ENCODE results near the gene CRADD. TPM values are rescaled to one million over a fixed set of nuclear protein-coding genes. Genes with fewer than 3 reads are reported as not detected.
A peak's percentile ranks its signal among the peaks of the same experiment; 100 is the strongest.

CRADD gene
- total RNA-seq = 9.1 to 12.6 TPM (median 9.8 TPM) in 3 replicates
- long read RNA-seq, transcript CRADD-201 (3 exons, 1,169 nt) = major isoform, 7 of 7 reads
- long read RNA-seq, partial matches to known transcripts = 0 of 7 reads
- long read RNA-seq, other reads (novel, unspliced or antisense) = 0 of 7 reads

DNA sequence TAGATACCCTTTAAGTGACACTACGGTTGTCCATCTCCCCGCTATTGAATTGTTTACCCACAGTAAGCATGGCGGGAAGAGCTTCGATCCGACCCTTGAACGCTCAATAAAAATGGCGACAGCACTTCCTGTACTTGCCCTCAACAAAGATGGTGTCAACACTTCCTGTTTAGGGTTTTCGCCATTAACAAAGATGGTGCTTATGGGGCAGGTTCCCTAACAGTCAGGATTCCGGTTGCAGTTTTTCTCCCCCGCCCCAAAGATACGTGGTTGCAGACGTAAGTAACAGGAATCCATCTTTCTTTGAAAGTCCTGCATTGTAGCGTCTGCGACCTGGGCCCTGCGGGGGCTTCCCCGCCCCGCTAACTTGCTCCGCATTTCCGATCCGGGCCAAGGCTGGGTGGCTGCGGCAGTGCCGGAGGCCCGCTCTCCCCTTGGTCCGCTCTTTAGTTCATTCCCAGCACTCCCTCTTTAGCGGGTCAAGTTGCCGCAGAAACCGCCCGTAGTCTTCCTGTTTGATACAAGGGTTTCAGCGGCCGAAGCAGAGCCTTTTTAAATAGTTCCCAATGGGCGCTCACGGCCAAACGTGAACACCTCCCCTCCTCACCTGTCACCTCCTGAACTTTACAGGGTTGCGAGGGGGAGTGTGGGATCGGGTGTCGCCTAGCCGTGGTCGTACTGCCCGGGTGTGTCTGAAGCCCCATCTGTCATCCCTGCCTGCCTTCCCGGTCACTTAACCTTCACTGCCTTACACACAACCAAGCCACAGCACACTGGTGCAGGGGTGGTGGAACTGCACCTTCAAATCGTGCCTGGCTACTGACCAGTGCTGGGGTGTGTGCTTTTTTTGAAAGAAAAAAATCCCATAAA lies at the start of gene CRADD:
Gene CRADD (plus strand): TSS at position 181 of the 870 bp plus-strand sequence.
- H3K27me3 Mint-ChIP-seq (ENCODE audit: low read depth) = peaks cover 6% of the 10 kb centered on the region

DNA sequence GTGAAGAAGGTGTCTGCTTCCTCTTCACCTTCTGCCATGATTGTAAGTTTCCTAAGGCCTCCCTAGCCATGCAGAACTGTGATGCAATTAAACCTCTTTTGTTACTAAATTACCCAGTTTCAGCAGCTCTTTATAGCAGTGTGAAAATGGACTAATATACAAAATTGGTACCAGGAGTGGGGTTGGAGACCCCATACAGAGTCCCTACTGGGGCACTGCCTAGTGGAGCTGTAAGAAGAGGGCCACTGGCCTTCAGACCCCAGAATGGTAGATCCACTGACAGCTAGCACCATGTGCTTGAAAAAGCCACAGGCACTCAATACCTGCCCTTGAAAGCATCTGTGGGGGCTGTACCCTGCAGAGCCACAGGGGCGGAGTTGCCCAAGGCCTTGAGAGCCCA lies 44.8 kb upstream of the CRADD start:
- Mint-ChIP-seq H3K4me3 (ENCODE audit: unreplicated experiment) (no peak overlapping the region), H3K27me3 (ENCODE audit: low read depth) (no peaks in the 10 kb centered on the region), H3K36me3 (ENCODE audit: low read depth) (no peaks in the 10 kb centered on the region), H3K9me3 (ENCODE audit: low read depth) (peaks cover 19% of the 10 kb centered on the region), H3K27ac (ENCODE audit: unreplicated experiment) (no peak overlapping the region), H3K4me1 (ENCODE audit: low read depth) (peaks cover 7% of the 10 kb centered on the region)
- DNase-seq (ENCODE audit: low spot score) = no peak
- TF ChIP-seq CTCF (IDR thresholded peaks at IDR 0.05) = no peak

More for the DNA sequence above, at the start of gene CRADD:
- Mint-ChIP-seq H3K27ac (ENCODE audit: unreplicated experiment) (peak within 1 kb of the TSS; percentile 98), H3K9me3 (ENCODE audit: low read depth) (no peaks in the 10 kb centered on the region), H3K4me1 (ENCODE audit: low read depth) (peaks cover 18% of the 10 kb centered on the region), H3K36me3 (ENCODE audit: low read depth) (peaks cover 2% of the 10 kb centered on the region), H3K4me3 (ENCODE audit: unreplicated experiment) (peak within 1 kb of the TSS; percentile 89)
- DNase-seq (ENCODE audit: low spot score) = no peak
- peak; percentile 29 for TF ChIP-seq CTCF (IDR thresholded peaks at IDR 0.05)

DNA sequence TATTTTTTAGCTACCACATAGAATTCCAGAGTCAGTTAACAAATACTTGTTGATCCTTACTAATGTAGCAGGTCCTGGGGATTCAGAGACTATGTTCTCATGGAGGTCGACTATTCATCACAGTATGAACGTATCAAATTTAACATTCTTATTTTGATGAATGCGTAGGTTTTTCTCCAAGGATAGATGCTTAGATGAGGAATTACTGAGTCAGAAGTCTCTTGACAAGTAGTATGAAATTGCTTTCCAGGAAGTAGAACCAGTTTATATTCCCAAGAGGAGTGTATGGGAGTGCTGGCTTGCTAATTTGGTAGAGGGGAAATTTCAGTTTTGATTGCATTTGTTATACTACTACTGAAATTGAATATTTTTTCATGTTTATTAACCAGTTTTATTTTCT lies 42.8 kb upstream of the CRADD start:
- DNase-seq (ENCODE audit: low spot score) = no peak
- no peak for TF ChIP-seq CTCF (IDR thresholded peaks at IDR 0.05)
- H3K36me3 Mint-ChIP-seq (ENCODE audit: low read depth) = no peaks in the 10 kb centered on the region

DNA sequence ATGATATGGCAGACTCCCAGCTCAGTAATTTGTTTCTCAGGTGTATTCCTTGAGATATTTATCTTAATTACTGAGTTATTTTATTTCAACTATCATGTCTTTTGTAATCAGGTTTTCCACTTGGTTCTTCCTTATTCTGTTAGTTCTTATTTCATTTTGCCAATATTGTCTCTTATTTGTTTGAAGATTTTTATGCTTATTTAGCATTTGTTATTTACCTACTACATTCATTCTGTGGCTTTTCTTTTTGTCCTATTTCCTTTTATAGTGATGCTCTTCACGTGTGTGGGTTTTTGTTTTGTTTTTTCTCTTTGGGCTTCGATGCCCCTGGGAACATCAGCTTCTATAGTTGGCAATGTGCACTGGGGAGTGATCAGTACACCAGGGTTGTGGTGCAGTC lies 40.5 kb upstream of the CRADD start:
- Mint-ChIP-seq H3K27ac (ENCODE audit: unreplicated experiment) (no peak overlapping the region), H3K4me1 (ENCODE audit: low read depth) (peaks cover 7% of the 10 kb centered on the region), H3K9me3 (ENCODE audit: low read depth) (peaks cover 9% of the 10 kb centered on the region), H3K4me3 (ENCODE audit: unreplicated experiment) (no peak overlapping the region), H3K27me3 (ENCODE audit: low read depth) (peaks cover 2% of the 10 kb centered on the region), H3K36me3 (ENCODE audit: low read depth) (no peaks in the 10 kb centered on the region)
- DNase-seq (ENCODE audit: low spot score) = no peak
- TF ChIP-seq CTCF (IDR thresholded peaks at IDR 0.05) = no peak

More for the DNA sequence above, 42.8 kb upstream of the CRADD start:
- Mint-ChIP-seq H3K4me1 (ENCODE audit: low read depth) (peaks cover 7% of the 10 kb centered on the region), H3K9me3 (ENCODE audit: low read depth) (peaks cover 9% of the 10 kb centered on the region), H3K27ac (ENCODE audit: unreplicated experiment) (peak overlapping the region; percentile 2), H3K27me3 (ENCODE audit: low read depth) (no peaks in the 10 kb centered on the region), H3K4me3 (ENCODE audit: unreplicated experiment) (no peak overlapping the region)

DNA sequence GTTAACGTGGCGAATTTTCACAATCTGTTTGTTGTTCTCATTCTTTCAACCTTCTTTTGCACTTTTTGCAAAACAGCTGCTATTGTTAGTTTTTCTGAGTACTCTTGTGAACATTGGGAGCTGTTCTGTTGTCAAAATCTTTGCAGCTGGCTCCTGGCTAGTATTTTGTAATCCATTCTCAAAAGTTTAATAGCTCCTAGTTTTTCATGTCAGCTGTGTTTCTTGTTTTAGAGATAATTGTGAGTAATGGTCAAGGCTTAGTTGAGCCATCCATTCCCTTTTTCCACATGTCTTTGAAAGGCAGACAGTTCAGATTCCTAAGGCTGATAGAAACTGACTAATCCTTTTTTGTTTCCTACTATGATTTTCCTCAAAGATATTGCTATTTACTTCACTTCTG lies 39.1 kb upstream of the CRADD start:
- Mint-ChIP-seq H3K27ac (ENCODE audit: unreplicated experiment) (no peak overlapping the region), H3K36me3 (ENCODE audit: low read depth) (no peaks in the 10 kb centered on the region), H3K27me3 (ENCODE audit: low read depth) (peaks cover 2% of the 10 kb centered on the region), H3K4me1 (ENCODE audit: low read depth) (peaks cover 7% of the 10 kb centered on the region), H3K4me3 (ENCODE audit: unreplicated experiment) (no peak overlapping the region), H3K9me3 (ENCODE audit: low read depth) (no peaks in the 10 kb centered on the region)
- no peak for DNase-seq (ENCODE audit: low spot score)
- TF ChIP-seq CTCF (IDR thresholded peaks at IDR 0.05) = no peak

All from chondrocyte (in vitro differentiated cells).